ENCODE data around the gene ELMO3.

GRCh38 chr16:67173808-67174705 is 24.9 kb upstream of the ELMO3 start:
- TF ChIP-seq CTCF (IDR thresholded peaks at IDR 0.05; ENCODE audit: low read depth, low read length, poor library complexity, severe bottlenecking) (no peak), EZH2phosphoT487 (IDR thresholded peaks at IDR 0.05; ENCODE audit: borderline replicate concordance, low read length) (peak; percentile 30; the same call in 1 of the 2 replicates)
